ENCODE data around the gene ODF2.
A peak's percentile ranks its signal among the peaks of the same experiment; 100 is the strongest.
"Not testable (repeated sequence)": the region's sequence is repeated elsewhere in the genome, so short reads cannot be mapped to it uniquely, and the experiment has no call there.

The ODF2 gene

DNA sequence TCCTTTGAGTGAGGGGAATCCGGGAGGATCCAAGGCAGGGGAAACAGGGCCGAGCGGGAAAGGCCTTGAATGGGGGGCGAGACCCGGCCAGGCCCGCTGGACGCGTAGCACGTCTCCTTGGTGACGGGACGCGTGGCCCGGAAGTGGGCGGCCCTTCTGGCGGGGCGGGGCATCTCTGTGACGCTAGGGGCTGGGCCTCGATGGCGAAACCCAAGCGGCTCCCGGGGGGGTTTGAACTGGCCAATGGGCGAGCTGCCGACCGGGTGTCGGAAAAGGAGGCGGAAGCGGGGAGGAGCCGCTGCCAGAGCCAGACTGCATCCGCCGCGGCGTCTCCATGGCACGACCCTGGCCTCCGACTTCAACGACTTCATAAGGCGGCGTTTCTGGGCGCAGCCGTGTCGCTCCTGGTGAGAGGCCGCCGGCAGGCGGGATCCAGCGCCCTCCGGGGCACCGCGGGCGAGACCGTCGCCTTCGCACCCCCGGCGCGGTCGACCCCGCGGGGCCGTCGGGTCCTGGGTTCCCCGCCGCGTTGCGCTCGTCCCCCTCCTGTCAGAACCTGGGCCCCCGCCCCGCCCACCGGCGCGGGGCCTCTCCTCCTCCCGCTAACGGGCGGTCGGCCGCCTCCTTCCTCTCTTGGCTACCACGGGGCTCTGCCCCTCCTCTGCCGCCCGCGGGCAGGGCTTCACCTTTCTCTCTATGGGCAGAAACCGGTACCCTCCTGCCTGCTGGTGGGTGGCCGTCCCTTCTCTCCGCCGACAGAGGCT, at the start of gene ODF2:
Gene ODF2, plus strand, starts transcription at position 158 of the 764 bp plus-strand sequence. Its CDS starts 86 bp downstream, at position 244.
- Histone ChIP-seq H3K9ac (ENCODE audit: low read length) (peak within 1 kb of the TSS; percentile 54), H3K4me3 (ENCODE audit: low read length) (peak within 1 kb of the TSS; percentile 78), H3K9me3 (ENCODE audit: control insufficient read depth, low read depth, low read length) (no peaks in the 10 kb centered on the region), H3K27ac (ENCODE audit: low read length) (no peak within 1 kb of the TSS), H3K36me3 (ENCODE audit: control insufficient read depth, low read depth, low read length) (peaks cover 8% of the 10 kb centered on the region), H3K27me3 (ENCODE audit: control insufficient read depth, insufficient read depth, low read length) (peaks cover 79% of the 10 kb centered on the region), H3K4me1 (ENCODE audit: control insufficient read depth, low read depth, low read length) (no peaks in the 10 kb centered on the region)

DNA sequence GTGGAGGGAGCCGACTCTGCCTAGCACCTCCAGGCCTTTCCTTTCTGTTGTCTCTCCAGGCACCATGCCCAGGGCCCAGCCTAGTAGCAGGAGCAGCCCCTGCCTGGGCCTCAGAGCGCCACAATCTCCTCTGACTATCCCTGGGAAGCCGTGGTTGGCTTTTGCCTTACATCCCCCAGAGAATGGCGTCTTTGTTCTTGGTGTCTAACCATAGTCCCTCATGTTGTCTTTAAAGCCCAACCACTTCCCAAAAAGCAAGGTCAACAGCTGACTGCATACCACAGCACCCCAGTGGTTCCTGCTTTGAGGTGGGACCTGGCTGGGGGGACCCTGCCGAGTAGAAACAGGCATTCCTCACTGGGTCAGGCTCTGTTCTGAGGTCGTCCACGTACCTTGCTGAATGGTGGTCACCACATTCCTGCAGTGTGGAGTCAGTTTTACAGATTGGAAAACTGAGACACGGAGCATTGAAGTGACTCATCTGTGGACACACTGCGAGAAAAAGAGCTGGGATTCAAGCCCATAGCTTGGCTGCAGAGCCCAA, 48.9 kb upstream of the ODF2 start:
- Histone ChIP-seq H3K36me3 (ENCODE audit: control insufficient read depth, low read depth, low read length) (no peaks in the 10 kb centered on the region), H3K4me1 (ENCODE audit: control insufficient read depth, low read depth, low read length) (peaks cover 27% of the 10 kb centered on the region), H3K9ac (ENCODE audit: low read length) (no peak overlapping the region), H3K27me3 (ENCODE audit: control insufficient read depth, insufficient read depth, low read length) (peaks cover 100% of the 10 kb centered on the region), H3K27ac (ENCODE audit: low read length) (no peak overlapping the region), H3K4me3 (ENCODE audit: low read length) (no peak overlapping the region), H3K9me3 (ENCODE audit: control insufficient read depth, low read depth, low read length) (no peaks in the 10 kb centered on the region)

DNA sequence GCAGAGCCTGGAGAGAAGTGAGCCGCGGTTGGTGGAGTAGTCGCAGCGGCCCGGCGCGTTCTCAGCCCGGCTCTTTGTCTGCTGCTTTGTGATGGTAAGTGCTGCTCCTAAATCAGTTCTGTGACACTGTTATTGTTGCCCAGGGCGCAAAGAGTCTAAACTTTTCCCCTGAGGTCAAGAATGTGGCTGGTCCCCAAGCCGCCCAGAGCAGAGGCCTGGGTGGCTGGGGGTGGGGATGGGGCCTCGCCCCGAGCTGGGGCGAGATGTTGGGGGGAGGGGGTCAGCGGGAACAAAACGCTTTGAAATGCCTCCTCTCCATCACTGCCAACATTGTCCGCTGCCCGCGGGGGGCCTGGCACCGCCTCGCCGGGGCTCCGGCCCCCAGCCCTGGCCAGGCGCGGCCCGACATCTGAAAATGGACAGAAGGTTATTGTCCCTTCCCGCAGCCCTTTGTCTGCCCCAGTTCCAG, 46.8 kb upstream of the ODF2 start:
- H3K9ac ChIP-seq (ENCODE audit: low read length) = no peak overlapping the region

DNA sequence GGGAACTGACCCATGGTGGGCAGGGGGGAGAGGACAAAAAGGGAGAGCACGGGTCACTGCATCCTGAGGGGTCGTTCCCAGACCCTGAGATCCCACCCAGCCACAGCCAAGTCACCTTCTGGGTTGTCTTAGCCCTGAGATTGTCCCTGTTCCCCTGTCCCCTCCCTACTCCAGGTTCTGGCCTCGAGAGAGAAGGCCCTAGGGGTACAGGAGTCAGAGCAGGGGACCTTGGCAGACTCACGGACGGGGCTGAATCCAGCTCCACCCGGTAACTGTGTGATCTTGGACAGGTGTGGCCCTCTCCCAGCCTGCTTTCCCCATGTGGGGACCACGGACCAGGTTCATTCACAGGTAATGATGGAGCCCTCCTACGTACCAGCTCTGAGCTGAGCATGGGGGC, 46.4 kb upstream of the ODF2 start:
- Histone ChIP-seq H3K9ac (ENCODE audit: low read length) (no peak overlapping the region), H3K27me3 (ENCODE audit: control insufficient read depth, insufficient read depth, low read length) (peaks cover 98% of the 10 kb centered on the region), H3K9me3 (ENCODE audit: control insufficient read depth, low read depth, low read length) (no peaks in the 10 kb centered on the region), H3K4me3 (ENCODE audit: low read length) (no peak overlapping the region), H3K36me3 (ENCODE audit: control insufficient read depth, low read depth, low read length) (no peaks in the 10 kb centered on the region), H3K27ac (ENCODE audit: low read length) (no peak overlapping the region), H3K4me1 (ENCODE audit: control insufficient read depth, low read depth, low read length) (peaks cover 31% of the 10 kb centered on the region)

More for the DNA sequence above, 46.8 kb upstream of the ODF2 start:
- Histone ChIP-seq H3K4me3 (ENCODE audit: low read length) (no peak overlapping the region), H3K9me3 (ENCODE audit: control insufficient read depth, low read depth, low read length) (no peaks in the 10 kb centered on the region), H3K4me1 (ENCODE audit: control insufficient read depth, low read depth, low read length) (peaks cover 31% of the 10 kb centered on the region), H3K36me3 (ENCODE audit: control insufficient read depth, low read depth, low read length) (no peaks in the 10 kb centered on the region), H3K27me3 (ENCODE audit: control insufficient read depth, insufficient read depth, low read length) (peaks cover 98% of the 10 kb centered on the region), H3K27ac (ENCODE audit: low read length) (no peak overlapping the region)

DNA sequence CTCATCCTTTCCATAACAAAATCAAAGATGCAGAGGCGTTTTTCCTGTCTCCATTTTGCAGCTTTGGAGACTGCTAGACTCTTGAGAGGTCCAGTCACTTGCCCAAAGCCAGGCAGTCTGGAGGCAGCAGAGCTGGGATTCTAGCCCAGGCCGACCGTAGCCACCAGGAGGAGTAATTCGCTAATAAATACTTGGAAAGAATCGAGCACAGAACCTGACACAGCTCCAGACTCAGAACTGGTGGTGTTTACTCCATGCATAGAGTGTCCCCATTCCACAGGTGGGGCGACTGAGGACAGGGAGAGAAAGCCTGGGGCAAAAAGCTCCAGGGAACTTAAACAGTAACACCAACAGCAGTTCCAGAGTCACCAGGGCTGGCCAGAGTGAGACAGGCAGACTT, 45.8 kb upstream of the ODF2 start:
- Histone ChIP-seq H3K4me3 (ENCODE audit: low read length) (no peak overlapping the region), H3K27me3 (ENCODE audit: control insufficient read depth, insufficient read depth, low read length) (peaks cover 98% of the 10 kb centered on the region), H3K4me1 (ENCODE audit: control insufficient read depth, low read depth, low read length) (peaks cover 31% of the 10 kb centered on the region), H3K27ac (ENCODE audit: low read length) (no peak overlapping the region), H3K9me3 (ENCODE audit: control insufficient read depth, low read depth, low read length) (no peaks in the 10 kb centered on the region), H3K36me3 (ENCODE audit: control insufficient read depth, low read depth, low read length) (no peaks in the 10 kb centered on the region), H3K9ac (ENCODE audit: low read length) (no peak overlapping the region)

DNA sequence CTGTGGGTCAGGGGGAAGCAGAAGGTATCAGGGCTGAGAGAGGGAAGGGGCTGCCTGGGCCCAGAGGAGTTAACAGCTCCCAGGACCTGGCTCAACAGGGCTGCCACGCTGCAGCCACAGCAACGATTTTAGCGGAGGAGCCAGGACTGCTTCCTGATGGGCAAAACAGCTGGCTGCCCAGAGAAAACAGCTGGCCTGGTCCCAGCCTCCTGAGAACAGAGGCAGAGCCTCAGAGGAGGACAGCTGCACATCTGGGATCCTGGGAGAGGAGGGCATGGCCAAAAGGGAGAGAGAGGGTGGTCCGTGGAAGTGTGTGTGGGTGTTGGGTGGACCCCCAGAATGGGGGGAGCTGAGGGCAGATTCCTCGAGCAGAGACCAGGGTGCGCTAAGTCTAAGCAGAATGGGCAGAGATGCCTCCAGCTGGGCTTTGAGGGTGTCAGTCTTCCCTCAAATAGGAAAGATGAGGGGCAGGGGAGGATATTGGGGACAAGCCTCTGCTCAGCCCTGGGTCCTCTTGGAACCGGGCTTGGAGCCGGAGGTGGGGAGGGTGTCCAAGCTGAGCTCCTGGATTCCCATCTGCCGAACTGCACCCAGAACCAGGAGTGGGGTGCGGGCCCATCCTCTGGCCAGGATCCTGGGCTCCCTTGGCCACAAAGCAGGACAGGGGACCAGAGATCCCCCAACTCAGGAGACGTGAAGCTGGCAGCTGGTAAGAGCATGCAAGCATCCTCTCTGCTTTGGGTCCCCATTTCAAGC, 44.3 kb upstream of the ODF2 start:
- H3K36me3 ChIP-seq (ENCODE audit: control insufficient read depth, low read depth, low read length) = no peaks in the 10 kb centered on the region
- no peak overlapping the region for H3K4me3 ChIP-seq (ENCODE audit: low read length)
- H3K27me3 ChIP-seq (ENCODE audit: control insufficient read depth, insufficient read depth, low read length) = peaks cover 96% of the 10 kb centered on the region
- H3K9ac ChIP-seq (ENCODE audit: low read length) = no peak overlapping the region
- no peaks in the 10 kb centered on the region for H3K9me3 ChIP-seq (ENCODE audit: control insufficient read depth, low read depth, low read length)
- peaks cover 31% of the 10 kb centered on the region for H3K4me1 ChIP-seq (ENCODE audit: control insufficient read depth, low read depth, low read length)
- no peak overlapping the region for H3K27ac ChIP-seq (ENCODE audit: low read length)

DNA sequence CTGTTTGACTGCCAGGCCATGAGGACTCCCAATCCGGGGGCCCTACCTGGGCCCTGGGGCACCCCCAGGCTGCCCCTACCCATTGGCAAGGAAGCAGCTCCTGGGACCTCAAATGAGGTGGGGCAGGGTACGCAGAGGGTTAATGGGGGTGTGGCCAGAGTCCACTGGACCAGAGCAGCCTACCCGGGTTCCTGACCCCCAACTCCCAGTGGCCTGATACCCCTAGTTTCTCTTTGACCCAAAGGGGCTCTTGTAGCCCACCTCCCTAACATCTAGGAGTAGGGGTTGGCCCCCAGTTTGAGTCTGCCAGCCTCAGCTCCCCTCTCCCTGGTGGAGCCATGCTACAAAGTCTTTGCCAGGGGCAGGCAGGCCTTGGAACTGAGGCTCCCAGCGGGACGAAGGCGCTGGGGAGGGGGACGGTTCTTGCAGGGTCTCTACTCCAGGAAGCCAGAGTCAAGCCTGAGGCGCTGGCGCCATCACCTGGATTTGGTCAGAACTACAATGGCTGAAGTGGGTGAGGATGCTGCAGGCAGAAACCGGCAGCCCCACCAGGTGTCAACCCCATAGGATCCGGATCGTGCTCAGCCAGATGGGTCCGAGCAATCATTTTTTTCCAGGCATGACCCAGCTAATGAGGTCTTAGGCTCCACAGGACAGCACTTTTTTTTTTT, 43.6 kb upstream of the ODF2 start:
- no peaks in the 10 kb centered on the region for H3K9me3 ChIP-seq (ENCODE audit: control insufficient read depth, low read depth, low read length)
- no peak overlapping the region for H3K27ac ChIP-seq (ENCODE audit: low read length)
- H3K4me3 ChIP-seq (ENCODE audit: low read length) = no peak overlapping the region
- no peaks in the 10 kb centered on the region for H3K36me3 ChIP-seq (ENCODE audit: control insufficient read depth, low read depth, low read length)
- no peak overlapping the region for H3K9ac ChIP-seq (ENCODE audit: low read length)
- peaks cover 96% of the 10 kb centered on the region for H3K27me3 ChIP-seq (ENCODE audit: control insufficient read depth, insufficient read depth, low read length)
- peaks cover 28% of the 10 kb centered on the region for H3K4me1 ChIP-seq (ENCODE audit: control insufficient read depth, low read depth, low read length)

DNA sequence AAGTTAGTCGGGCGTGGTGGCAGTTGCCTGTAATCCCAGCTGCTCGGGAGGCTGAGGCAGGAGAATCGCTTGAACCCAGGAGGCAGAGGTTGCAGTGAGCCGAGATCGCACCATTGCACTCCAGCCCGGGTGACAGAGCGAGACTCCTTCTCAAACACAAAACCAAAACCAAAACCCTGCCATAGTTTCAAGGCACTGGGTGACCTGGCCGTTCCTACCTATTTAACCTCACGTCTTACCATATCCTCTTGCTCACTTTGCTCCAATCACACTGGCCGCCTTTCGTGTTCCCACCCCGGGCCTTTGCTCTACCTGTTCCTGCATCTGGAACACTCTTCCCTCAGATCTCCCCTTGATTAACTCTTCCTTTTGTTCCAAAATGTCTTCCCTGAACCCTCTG, 42.1 kb upstream of the ODF2 start:
- H3K36me3 ChIP-seq (ENCODE audit: control insufficient read depth, low read depth, low read length); H3K9me3 ChIP-seq (ENCODE audit: control insufficient read depth, low read depth, low read length); H3K9ac ChIP-seq (ENCODE audit: low read length); H3K27ac ChIP-seq (ENCODE audit: low read length); H3K4me3 ChIP-seq (ENCODE audit: low read length): not testable (repeated sequence)
- Histone ChIP-seq H3K4me1 (ENCODE audit: control insufficient read depth, low read depth, low read length) (peaks cover 21% of the 10 kb centered on the region), H3K27me3 (ENCODE audit: control insufficient read depth, insufficient read depth, low read length) (peaks cover 89% of the 10 kb centered on the region)

DNA sequence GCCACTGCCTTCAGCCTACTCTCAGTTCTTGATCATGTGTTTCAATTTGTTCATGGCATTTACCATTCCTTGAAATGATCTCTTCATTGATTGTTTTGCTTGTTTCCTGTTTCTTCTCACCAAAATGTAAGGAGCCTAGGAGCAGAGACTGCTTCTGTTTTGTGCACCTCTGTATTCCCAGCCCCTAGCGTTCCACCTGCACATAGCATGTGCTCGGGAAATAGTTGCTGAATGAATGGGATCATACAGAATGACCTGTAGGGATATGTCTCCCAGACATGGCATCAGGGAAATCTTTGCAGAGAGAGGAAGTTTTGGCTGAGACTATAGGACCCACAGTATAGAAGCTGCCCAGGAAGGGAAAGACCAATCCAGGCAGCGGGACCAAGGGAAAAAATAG, 41.3 kb upstream of the ODF2 start:
- Histone ChIP-seq H3K27me3 (ENCODE audit: control insufficient read depth, insufficient read depth, low read length) (peaks cover 89% of the 10 kb centered on the region), H3K4me3 (ENCODE audit: low read length) (no peak overlapping the region), H3K9ac (ENCODE audit: low read length) (no peak overlapping the region), H3K4me1 (ENCODE audit: control insufficient read depth, low read depth, low read length) (peaks cover 21% of the 10 kb centered on the region), H3K27ac (ENCODE audit: low read length) (no peak overlapping the region), H3K9me3 (ENCODE audit: control insufficient read depth, low read depth, low read length) (no peaks in the 10 kb centered on the region), H3K36me3 (ENCODE audit: control insufficient read depth, low read depth, low read length) (no peaks in the 10 kb centered on the region)

DNA sequence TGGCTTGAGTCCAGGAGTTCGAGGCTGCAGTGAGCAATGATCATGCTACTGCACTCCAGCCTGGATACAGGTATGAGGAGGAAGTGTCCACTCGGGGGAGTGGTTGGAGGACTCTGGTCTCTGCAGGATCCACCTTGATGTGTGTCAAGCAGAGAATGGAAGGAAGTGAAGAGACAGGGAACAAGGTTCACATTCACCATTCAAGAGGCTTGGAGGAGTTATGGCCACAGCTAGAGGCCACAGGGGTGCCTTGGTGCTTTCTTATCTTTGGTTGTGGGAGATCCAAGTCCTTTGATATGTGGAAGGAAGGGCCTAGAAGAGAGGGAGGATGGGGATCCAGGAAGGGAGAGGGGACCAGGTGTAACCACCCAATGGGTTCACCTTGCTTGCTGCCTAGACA, 40.5 kb upstream of the ODF2 start:
- peaks cover 89% of the 10 kb centered on the region for H3K27me3 ChIP-seq (ENCODE audit: control insufficient read depth, insufficient read depth, low read length)
- no peak overlapping the region for H3K9ac ChIP-seq (ENCODE audit: low read length)
- H3K4me3 ChIP-seq (ENCODE audit: low read length) = no peak overlapping the region
- H3K36me3 ChIP-seq (ENCODE audit: control insufficient read depth, low read depth, low read length) = no peaks in the 10 kb centered on the region
- peaks cover 18% of the 10 kb centered on the region for H3K4me1 ChIP-seq (ENCODE audit: control insufficient read depth, low read depth, low read length)
- H3K9me3 ChIP-seq (ENCODE audit: control insufficient read depth, low read depth, low read length) = no peaks in the 10 kb centered on the region
- no peak overlapping the region for H3K27ac ChIP-seq (ENCODE audit: low read length)

DNA sequence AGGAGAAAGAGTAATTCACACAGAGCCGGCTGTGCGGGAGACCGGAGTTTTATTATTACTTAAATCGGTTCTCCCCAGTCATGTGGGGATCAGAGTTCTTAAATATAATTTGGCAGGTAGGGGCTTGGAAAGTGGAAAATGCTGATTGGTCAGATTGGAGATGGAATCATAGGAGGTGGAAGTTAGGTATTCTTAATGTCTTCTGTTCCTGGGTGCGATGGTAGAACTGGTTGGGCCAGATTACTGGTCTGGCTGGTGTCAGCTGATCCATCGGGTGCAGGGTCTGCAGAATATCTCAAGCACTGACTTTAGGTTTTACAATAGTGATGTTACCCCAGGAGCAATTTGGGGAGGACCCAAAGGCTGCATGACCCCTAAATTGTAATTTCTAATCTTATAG, 39.8 kb upstream of the ODF2 start:
- Histone ChIP-seq H3K4me3 (ENCODE audit: low read length) (no peak overlapping the region), H3K27me3 (ENCODE audit: control insufficient read depth, insufficient read depth, low read length) (peaks cover 88% of the 10 kb centered on the region), H3K4me1 (ENCODE audit: control insufficient read depth, low read depth, low read length) (peaks cover 18% of the 10 kb centered on the region), H3K36me3 (ENCODE audit: control insufficient read depth, low read depth, low read length) (no peaks in the 10 kb centered on the region), H3K9me3 (ENCODE audit: control insufficient read depth, low read depth, low read length) (no peaks in the 10 kb centered on the region), H3K27ac (ENCODE audit: low read length) (no peak overlapping the region), H3K9ac (ENCODE audit: low read length) (no peak overlapping the region)

All from iPS-18a (cell line).